ENCODE data around the gene ISX.

Gene ISX

DNA sequence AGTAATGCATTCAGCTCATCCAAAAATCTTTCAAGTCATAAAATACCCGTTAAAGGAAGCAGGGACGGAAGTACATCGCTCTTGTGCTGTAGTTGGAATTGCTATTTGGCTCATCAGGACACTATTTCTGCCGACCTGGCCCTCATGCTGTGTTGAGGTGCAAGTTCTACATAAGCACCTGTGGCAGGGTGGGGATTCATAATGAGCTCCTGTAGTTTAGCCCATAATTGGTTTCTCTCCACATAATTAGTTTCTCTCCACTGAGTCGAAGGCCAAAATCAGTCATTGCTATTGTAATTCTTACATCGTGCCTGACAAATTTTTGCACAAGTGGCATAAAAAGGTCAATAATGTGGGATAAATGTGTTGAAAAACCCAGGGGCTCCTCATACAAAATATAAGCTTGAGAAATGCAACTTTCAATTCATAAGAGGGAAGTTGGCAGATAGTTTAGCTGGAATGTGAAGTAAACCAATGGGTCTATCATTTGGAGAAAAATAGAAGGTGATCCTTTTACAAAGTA, 14.9 kb upstream of the ISX start:
- TF ChIP-seq, protein P1, sequence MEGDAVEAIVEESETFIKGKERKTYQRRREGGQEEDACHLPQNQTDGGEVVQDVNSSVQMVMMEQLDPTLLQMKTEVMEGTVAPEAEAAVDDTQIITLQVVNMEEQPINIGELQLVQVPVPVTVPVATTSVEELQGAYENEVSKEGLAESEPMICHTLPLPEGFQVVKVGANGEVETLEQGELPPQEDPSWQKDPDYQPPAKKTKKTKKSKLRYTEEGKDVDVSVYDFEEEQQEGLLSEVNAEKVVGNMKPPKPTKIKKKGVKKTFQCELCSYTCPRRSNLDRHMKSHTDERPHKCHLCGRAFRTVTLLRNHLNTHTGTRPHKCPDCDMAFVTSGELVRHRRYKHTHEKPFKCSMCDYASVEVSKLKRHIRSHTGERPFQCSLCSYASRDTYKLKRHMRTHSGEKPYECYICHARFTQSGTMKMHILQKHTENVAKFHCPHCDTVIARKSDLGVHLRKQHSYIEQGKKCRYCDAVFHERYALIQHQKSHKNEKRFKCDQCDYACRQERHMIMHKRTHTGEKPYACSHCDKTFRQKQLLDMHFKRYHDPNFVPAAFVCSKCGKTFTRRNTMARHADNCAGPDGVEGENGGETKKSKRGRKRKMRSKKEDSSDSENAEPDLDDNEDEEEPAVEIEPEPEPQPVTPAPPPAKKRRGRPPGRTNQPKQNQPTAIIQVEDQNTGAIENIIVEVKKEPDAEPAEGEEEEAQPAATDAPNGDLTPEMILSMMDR (IDR thresholded peaks at IDR 0.05; ENCODE audit: low read depth, low read length, missing control alignments): no peak
- in situ Hi-C loops (cut with HindIII; ENCODE audit: low sequenced_read_pairs): no loop called here
- no peak overlapping the region for H3K4me3 ChIP-seq (ENCODE audit: low read depth, low read length)
- DNase-seq (ENCODE audit: low read depth): no peak

DNA sequence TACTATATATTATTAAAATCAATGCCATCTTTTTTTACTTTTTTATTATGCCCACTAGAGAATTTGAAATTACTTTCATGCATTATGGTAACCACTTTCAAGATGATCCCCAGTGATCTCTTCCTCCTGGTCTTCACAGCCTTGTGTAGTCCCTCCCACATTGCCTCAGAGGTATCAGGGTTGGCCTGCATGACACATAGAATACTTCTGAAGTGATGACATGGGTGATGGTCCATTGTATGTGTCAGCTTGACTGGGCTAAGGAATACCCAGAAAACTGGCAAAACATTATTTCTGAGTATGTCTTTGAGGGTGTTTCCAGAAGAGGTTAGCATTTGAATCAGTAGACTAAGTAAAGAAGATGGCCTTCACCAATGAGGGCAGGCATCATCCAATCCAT, 14.2 kb upstream of the ISX start:
- TF ChIP-seq, protein P1 (IDR thresholded peaks at IDR 0.05; ENCODE audit: low read depth, low read length, missing control alignments): no peak
- in situ Hi-C loops (cut with HindIII; ENCODE audit: low sequenced_read_pairs): no loop called here
- no peak overlapping the region for H3K4me3 ChIP-seq (ENCODE audit: low read depth, low read length)
- no peak for DNase-seq (ENCODE audit: low read depth)

GRCh38 chr22:35053060-35053835, 12.7 kb upstream of the ISX start:
- in situ Hi-C loops (cut with HindIII; ENCODE audit: low sequenced_read_pairs): no loop called here
- TF ChIP-seq, protein P1 (IDR thresholded peaks at IDR 0.05; ENCODE audit: low read depth, low read length, missing control alignments): no peak

GRCh38 chr22:35054064-35054463, 11.9 kb upstream of the ISX start:
- in situ Hi-C loops (cut with HindIII; ENCODE audit: low sequenced_read_pairs): no loop called here
- TF ChIP-seq, protein P1 (IDR thresholded peaks at IDR 0.05; ENCODE audit: low read depth, low read length, missing control alignments): no peak
- no peak overlapping the region for H3K4me3 ChIP-seq (ENCODE audit: low read depth, low read length)
- no peak for DNase-seq (ENCODE audit: low read depth)

More at GRCh38 chr22:35053060-35053835, 12.7 kb upstream of the ISX start:
- no peak for DNase-seq (ENCODE audit: low read depth)
- H3K4me3 ChIP-seq (ENCODE audit: low read depth, low read length): no peak overlapping the region

GRCh38 chr22:35056486-35056885, 9.5 kb upstream of the ISX start:
- in situ Hi-C loops (cut with HindIII; ENCODE audit: low sequenced_read_pairs): no loop called here
- H3K4me3 ChIP-seq (ENCODE audit: low read depth, low read length): no peak overlapping the region
- TF ChIP-seq, protein P1 (IDR thresholded peaks at IDR 0.05; ENCODE audit: low read depth, low read length, missing control alignments): no peak

DNA sequence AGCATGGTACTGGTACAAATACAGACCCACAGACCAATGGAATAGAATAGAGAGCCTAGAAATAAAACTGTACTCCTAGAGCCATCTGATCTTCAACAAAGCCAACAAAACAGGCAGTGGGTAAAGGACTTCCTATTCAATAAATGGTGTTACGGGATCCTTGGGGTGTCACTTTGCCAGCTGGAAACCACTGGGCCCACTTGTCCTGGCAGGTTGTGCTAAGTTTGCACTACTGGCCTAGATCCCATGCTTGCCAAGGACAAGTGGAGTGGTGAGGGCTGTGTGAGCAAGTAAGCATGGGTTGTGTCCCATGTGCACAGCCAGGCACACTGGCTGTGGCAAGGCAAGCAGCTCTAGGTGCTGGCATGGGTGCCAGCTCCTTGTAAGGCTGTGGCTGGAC, 8.8 kb upstream of the ISX start:
- in situ Hi-C loops (cut with HindIII; ENCODE audit: low sequenced_read_pairs): no loop called here
- TF ChIP-seq, protein P1 (IDR thresholded peaks at IDR 0.05; ENCODE audit: low read depth, low read length, missing control alignments): no peak
- DNase-seq (ENCODE audit: low read depth): no peak
- H3K4me3 ChIP-seq (ENCODE audit: low read depth, low read length): no peak overlapping the region

More at GRCh38 chr22:35056486-35056885, 9.5 kb upstream of the ISX start:
- no peak for DNase-seq (ENCODE audit: low read depth)

Measured in astrocyte of the cerebellum (primary cell).